Activated gamma-delta T cell treated with anti-CD3 and anti-CD28 coated beads, Interleukin-2, amount 50 U/mL, for 16 hours (primary cell): Measurements from ENCODE around the gene PARD3.

Experiments used
- DNase-seq: peaks from one replicate; pipeline ENCODE4 v3.0.0-alpha.2; 2020; ENCODE audit warnings: low read depth

The PARD3 gene

DNA sequence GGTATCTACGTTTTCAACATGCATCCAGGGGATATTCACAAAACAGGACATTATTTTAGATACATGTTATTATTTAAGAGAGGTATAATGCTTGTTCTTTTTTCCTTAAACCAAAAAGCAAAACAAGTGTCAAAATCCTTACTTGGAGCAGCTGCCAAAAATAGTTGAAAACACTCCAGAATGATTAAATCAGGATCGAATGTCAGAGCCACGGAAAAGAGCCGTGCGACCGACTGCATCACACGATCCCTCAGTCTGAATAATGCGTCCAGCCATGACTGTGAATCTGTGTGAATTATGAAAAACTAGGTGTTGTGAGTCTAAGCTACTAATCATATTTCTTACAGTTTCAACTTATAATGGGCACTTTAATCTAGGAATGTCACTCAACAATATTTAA is 126.0 kb downstream of the PARD3 start:
- no peak for DNase-seq

DNA sequence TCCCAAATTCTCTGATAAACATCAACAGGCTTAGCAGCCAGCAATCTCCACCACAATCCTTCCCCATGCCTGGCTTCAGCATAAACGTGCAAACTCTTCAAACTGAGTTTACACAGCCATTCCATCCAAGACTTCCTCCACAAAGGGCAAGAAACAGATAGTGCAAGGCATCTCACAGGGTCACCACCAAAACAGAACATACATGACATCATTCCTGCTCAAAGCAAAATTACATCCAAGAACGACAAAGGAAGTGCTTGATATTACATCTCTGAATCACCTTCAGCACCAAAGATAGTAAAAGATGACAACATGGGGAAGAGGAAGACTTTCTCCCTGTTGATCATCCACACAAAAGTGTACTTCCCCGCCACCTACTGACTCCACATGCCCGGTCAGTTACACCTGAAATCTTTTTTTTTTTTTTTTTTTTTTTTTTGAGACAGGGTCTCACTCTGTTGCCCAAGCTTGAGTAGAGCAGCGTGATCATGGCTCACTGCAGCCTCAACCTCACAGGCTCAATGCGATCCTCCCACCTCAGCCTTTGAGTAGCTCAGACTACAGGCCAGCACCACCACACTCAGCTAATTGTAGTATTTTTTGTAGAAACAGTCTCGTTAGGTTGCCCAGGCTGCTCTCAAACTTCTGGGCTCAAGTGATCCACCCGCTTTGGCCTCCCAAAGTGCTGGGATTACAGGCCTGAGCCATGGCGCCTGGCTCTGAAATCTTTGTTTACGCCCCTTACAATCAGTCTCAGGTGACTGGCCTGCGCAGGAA is 127.5 kb downstream of the PARD3 start:
- DNase-seq: no peak

DNA sequence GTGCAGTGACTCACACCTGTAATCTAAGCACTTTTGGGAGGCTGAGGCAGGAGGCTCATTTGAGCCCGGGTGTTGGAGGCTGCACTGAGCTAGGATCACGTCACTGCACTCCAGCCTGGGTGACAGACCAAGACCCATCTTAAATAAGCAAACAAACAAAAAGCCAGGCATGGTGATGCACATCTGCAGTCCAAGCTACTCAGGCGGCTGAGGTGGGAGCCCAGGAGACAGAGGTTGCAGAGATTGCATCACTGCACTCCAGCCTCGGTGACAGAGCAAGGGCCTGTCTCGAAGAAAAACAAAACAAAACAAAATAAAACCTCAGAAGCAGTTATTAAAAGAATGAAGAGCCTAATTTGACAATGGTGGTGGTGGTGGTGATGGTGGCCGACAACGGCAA is 132.5 kb downstream of the PARD3 start:
- no peak for DNase-seq

DNA sequence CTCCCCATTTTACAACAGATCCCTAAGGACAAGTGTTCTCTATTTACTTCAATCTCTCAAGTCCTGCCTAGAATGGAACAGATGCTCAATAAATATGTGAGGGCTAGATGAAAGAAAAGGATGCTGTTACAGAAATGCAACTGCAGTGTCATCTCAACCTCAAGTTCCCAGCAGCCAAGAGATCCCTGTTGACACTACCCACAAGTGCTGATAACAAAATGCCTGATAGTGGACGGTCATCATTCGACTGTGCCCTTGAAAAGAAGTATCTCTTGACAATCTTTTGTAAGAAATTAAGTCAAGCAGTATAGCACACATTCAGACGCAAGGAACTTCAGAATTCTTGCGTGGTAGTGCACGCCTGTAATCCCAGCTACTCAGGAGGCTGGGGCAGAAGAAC is 133.2 kb downstream of the PARD3 start:
- no peak for DNase-seq

DNA sequence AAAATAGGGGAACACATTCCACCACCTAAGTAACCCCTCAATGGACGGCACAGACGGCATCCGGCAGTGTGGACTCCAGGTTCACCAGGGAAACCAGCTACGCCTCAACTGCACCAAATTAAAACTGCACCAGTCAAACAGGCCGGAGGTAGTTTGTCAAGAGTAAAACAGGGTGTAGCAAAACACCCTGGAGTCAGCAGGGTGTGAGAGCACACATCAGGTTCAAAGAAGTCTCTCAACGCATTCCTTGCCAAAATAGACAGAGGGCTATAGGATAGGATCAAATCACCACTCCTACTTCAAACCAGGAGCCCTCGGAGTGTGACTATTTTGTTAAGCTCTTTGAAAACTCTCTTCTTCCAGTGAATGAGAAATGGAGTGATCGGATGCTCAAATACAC is 135.9 kb downstream of the PARD3 start:
- no peak for DNase-seq

DNA sequence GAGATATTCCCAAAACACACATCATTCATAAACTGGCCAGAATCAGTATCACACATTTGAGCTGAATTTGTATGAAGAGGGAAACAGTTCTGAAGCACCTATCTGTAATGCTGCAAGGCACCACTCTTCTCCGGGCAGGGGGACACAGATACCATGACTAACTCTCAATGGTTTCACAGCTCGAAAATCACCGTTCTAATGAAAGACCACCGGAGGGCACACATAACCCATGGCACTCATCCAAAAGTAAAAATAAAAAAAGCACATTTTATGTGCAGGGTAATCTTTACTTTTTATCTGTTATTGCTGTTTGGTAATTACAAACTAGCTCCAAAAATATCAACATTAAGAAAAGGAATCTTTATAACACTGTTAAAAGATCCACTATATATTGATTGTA is 137.5 kb downstream of the PARD3 start:
- no peak for DNase-seq

DNA sequence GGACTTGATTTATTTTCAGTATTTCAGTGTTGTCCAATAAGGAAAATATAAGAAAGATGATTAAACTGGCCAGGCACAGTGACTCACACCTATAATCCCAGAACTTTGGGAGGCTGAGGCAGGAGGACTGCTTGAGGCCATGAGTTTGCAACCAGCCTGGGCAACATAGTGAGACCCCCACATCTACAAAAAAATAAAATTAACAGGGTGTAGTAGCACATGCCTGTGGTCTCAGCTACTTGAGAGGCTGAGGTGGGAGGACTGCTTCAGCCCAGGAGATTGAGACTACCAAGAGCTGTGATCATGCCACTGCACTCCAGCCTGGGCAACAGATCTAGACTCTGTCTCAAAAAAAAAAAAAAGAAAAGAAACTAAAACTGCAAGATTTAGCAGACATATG is 138.0 kb downstream of the PARD3 start:
- DNase-seq: no peak

DNA sequence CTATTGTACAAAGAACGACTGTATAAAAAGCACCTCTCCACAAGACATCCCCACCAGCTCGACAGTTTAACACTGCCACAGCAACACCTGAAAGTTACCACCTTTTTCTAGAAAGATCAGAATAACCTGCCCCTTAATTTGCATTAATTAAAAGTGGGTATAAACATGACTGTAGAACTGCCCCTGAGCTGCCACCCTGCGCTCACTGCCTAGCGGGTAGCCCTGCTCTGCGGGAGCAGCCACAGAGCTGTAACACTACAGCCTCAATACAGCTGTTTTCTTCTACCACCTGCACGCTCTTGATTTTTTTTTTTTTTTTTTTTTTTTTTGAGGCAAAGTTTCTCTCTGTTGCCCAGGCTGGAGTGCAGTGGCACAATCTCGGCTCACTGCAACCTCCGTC is 140.9 kb downstream of the PARD3 start:
- DNase-seq: no peak

DNA sequence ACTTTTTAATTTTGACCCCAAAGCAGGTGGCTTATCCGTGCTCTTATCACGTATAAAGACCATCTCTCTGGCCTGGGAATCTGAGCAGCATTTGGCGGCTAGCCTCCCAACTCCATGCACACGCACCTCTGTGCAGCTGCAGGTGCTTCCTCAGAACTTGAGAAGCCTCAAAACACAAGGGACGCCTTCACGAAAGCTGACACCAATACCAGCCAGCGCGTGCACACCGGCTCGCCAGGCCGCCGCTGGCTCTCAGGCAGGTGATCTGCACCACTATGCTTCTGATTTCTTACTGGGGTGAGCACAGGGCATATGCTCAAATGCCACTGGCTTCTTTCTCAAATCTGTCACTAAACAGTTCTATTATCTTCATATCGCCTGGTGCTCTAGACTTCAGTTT is 145.0 kb downstream of the PARD3 start:
- no peak for DNase-seq

DNA sequence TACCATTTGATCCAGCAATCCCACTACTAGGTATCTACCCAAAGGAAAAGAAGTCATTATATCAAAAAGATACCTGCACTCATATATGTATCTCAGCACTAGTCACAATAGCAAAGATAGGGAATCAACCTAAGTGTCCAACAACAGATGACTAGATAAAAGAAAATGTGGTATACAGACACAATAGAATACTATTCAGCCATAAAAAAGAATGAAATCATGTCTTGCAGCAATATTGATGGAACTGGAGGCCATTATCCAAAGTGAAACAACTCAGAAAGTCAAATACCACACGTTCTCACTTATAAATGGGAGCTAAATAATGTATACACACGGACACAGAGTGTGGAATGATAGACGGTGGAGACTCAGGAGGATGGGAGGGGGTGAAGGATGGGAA is 146.0 kb downstream of the PARD3 start:
- DNase-seq: no peak

DNA sequence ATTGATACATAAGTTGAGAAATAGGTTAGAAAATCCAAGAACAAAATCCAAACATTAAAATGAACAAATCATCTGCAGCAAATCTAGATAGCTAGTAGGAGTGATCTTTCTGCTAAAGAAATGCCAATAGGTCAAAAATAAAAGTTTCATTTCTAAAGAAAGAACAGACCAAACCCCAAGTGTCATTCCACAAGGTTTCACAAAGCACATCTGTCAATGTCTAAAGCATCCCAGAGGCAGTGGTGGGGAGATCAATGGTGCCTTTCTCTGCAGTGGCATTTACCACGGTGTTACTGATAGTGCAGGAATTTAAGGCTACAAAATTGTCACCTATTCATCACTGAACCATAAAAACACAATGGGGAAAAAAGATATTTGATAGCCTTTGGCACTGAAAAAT is 147.9 kb downstream of the PARD3 start:
- no peak for DNase-seq

DNA sequence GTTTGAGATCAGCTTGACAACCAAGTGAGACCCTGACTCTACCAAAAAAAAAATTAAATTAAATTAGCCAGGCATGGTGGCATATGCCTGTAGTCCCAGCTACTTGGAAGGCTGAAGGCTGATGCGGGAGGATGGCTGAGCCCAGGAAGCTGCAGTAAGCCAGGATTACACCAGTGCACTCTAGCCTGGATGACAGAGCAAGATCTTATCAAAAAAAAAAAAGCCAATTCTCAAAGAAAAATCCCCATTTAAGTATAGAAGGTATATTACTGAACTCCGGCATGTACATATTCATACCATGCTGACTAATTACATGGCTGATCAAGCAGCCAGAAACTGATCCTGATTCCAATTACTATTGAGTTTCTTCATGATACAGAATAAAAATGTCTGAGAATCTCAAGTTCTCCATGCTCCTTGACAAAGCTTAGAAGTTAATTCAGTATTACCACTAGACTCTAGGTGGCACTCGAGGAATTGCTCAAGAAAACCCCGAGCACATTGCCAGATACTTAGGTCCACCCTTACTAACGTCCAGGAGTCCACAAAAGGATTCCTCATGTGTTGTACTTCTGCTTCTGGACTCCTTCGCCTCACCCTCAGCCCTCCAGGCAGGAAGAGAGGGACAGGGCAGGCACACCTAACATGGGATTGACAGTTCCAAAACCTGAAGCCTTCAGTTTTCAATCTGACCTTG is 148.9 kb downstream of the PARD3 start:
- DNase-seq: no peak

DNA sequence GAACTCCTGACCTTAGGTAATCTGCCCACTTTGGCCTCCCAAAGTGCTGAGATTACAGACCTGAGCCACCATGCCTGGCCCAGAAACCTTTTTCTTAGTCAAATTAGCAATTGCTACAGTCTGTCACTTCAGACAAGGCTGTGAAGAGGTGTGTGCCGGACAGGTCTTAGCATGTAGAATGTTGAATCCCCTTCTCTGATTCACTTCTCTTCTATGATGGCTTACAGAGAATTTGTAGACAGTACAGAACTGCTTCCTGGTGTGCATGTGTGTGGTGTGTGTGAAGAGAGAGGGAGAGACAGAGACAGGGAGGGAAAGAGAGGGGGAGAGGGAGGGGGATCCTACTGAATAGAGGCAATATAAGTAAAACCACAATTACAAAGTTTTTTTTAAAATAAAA is 150.4 kb downstream of the PARD3 start:
- DNase-seq: no peak

DNA sequence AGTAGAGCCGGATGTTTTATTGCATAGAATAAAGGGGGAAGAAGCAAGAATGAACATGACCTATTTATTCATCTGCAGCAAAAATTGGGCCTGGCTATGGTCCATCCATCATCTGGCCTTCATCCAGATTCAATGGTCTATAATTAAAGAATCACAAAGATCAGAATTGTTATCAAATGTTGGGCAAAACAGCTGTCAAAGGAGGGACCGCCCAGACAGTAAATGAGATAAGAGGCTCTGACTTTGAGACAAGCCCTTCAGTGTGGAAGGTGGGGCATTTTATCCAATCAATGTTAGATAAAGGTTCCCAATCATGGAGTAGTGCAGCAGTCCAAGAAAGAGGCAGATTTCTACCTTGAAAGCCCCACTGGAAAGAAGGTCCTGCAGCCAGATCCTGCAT is 153.5 kb downstream of the PARD3 start:
- no peak for DNase-seq

DNA sequence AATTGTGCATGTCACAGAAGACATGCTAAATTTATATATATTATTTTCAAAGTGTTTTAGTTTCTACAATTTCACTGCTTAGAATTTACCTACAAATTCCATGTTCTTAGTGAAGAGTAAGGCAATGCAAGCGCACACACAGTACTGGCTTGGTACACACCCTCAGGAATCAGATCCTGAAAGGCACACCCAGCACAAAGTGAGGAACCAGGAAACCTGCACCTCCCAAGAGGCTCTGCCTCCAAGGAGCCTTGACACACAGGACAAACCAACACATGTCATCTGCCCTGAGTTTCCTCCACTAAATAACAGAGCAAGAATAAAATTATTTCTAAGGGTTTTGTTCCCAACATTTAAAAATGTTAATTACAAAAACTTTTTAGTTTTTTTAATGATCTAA is 156.2 kb downstream of the PARD3 start:
- no peak for DNase-seq

DNA sequence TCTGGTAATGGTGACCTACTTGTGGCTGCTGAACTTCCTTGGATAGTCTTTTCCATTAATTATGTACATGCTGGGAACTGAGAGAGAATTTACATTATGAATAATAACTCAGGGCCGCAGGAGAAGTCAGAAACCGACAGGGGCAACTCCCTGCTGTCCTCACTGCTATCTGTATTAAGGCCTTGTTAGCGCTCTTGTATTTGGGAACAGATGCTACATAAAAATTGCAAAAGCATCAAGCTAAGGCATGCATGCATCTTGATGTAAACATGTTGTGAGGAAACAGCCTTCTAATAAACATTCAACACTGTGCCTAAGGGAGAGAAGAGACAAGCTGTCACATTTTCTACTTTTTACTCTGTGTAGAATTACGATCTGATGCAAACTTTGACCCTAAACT is 158.4 kb downstream of the PARD3 start:
- DNase-seq: no peak

DNA sequence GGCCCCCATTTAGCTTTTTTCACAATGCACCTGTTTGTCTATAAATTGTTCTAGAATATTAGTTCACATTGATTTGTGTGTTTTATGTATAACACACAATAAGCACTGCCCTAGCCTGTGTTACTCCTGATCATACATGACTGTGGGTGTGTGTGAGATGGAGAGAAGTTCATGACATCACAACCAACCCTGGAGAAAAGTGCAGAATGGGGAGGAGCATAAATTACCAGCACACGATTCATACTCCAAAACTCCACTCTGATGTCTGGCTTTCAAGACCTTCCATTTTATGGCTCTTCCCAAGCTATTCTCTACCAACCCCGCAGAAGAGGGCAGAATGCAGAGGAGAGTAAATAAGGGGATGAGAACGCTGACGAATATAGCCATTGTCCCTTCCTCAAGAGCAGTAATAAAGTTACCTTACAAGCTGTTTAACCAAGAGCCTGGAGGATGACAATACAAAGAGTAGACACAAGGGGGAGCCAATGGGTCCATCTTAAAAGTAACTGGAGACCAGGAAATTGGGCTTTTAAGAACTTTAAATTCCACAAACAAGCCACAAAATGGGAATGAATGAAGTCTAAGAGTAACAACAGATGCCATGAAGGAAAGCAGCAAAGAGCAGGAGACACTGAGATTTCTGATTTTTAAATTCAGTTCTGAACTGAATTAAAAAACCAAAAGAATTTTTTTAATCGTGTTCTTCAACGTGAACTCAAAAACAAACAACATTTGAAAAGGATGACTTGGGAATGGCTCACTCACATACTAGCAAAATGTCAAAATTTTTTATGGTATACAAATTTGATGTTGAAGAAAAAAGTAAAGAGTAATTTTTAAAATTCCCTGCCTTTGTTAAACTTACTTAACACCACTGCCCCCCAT is 159.6 kb downstream of the PARD3 start:
- DNase-seq: no peak

DNA sequence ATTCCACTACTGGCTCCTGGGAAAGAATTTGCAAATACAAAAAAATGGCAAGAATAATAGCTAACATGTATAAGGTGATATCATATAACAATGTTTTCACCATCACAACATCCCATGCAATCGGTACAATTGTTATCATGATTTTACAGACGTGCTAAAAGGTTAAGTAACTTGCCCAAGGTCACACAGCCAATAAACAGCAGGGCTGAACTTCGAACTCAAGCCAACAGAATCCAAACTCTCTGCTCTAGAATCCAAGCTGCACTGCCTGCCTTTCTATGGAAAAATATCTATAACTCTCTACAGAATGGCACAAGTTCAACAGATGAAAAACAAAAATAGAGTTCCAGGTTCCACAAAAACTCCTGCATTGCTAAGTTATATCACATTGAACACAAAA is 160.9 kb downstream of the PARD3 start:
- DNase-seq: no peak

DNA sequence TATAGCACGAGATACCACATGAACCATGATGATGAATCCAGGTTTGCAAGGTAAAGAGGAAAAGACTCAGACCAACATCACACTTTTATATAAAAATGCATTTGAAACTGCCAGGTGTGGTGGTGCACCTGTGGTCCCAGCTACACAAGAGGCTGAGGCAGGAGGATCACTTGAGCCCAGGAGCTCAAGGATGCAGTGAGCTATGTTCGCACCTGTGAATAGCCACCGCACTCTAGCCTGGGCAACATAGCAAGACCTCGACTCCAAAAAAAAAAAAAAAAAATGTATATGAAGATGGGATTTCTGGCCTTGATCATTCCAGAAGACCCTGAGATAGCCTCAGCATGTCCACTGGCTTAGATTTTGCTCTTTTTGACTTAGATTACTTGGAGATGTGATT is 161.6 kb downstream of the PARD3 start:
- DNase-seq: no peak

DNA sequence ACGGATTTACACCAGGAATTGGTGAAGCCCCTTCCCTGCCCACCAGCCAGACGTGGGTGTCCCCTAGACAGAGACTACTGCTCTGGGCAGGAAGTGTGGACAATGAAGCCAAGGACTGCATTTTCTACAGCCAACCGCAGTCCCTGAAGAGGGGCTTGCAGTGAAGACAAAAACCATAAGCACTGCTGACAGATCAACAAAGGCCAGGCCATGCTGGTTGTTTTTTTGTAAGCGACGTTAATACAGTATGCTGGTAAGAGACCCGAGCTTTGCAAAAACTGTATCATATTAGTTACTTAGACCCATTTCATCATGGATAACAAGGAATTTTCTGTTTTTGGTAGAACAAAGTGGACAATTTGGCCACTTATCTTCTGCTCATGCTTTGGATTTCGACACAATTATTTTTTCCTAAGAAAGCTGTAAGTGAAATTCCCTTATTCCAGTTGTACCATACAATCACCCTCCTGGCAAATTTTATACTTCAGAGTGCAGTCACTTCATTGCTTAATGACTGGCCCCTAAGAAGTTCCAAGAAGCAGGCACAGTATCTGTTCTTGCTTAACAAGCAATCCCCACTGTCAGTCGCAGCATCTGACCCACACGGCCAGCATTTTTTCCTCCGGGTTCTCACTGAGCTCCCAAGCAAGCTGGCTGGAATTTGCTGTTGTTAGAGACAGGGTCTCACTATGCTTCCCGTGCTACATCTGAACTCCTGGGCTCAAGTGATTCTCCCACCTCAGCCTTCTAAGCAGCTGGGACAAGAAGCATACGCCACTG is 163.5 kb downstream of the PARD3 start:
- DNase-seq: no peak

DNA sequence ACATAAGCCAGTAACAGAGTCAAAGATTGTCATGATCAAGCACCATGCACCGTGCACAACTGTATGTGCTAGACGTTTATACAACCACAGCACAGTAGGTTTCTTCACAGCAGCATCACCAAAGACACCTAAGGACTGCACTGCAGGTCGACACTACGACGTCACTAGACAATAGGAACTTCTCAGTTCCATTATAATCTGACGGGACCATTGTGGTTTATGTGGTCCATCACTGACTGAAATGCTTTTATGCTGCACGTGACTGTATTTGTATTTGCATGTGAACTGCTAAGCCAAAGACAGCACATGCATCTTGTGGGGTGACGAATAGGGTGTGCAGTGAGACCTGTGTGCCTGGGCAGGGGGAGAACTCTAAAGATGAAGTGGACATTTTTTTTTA is 164.9 kb downstream of the PARD3 start:
- no peak for DNase-seq

DNA sequence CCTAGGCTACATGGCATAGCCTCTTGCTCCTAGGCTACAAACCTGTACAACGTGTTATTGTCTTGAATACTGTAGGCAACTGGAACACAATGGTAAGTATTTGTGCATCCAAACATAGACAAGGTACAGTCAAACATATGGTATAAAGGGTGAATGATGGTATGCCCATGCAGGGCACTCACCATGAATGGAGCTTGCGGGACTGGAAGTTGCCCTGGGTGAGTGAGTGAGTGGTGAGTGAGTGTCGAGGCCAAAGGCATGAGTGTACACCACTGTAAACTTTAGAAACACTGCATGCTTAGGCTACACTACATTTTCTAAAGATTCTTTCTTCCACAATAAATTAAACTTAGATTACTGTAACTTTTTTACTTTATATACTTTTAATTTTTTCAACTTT is 165.7 kb downstream of the PARD3 start:
- no peak for DNase-seq
